HCT116 (cell line): ENCODE results near the gene GDI1.

Source experiments
- CTCF ChIP-seq, 3 experiments: fragments of 200-600 bp in 1 of 3; sonication (generic) in 1 of 3; IDR thresholded peaks in 2 of 3; conservative IDR thresholded peaks in 1 of 3; 2 replicates each; pipeline ENCODE4 v1.5.1; 2012 to 2017; ENCODE audit warnings: low read depth in 2 of 3, low read length in 2 of 3, antibody characterized with exemption in 1 of 3, borderline replicate concordance in 1 of 3, control low read depth in 1 of 3, mild to moderate bottlenecking in 1 of 3, mixed read lengths in 1 of 3, mixed run types in 1 of 3, moderate library complexity in 1 of 3; ENCODE audit not compliant: insufficient read depth in 1 of 3
- EZH2 ChIP-seq: fragments of 200-600 bp; sonication (generic); IDR thresholded peaks from 2 replicates; pipeline ENCODE4 v1.6.1; 2017; ENCODE audit warnings: antibody characterized with exemption, mixed run types
- MAX ChIP-seq: IDR thresholded peaks from 2 replicates; pipeline ENCODE4 v1.6.1; 2012
- POLR2A ChIP-seq: IDR thresholded peaks from 2 replicates; pipeline ENCODE4 v1.7.0; 2011; ENCODE audit warnings: borderline replicate concordance; ENCODE audit not compliant: insufficient read depth, insufficient read length; ENCODE audit errors: extremely low read depth
- POLR2AphosphoS5 ChIP-seq: IDR thresholded peaks from 2 replicates; pipeline ENCODE4 v1.6.1; 2011; ENCODE audit warnings: mild to moderate bottlenecking, low read depth, low read length, moderate library complexity
- RAD21 ChIP-seq: IDR thresholded peaks from 2 replicates; pipeline ENCODE4 v1.6.1; 2012; ENCODE audit warnings: low read depth, mild to moderate bottlenecking
- SIN3A ChIP-seq: IDR thresholded peaks from 2 replicates; pipeline ENCODE4 v1.6.1; 2012; ENCODE audit warnings: low read depth
- TCF7L2 ChIP-seq: IDR thresholded peaks from 2 replicates; pipeline ENCODE4 v1.7.0; 2011; ENCODE audit warnings: borderline replicate concordance, inconsistent platforms; ENCODE audit not compliant: insufficient read depth, insufficient read length; ENCODE audit errors: extremely low read depth
- ZBTB33 ChIP-seq: IDR thresholded peaks from 2 replicates; pipeline ENCODE4 v1.6.1; 2011; ENCODE audit warnings: mild to moderate bottlenecking, low read length, moderate library complexity; ENCODE audit not compliant: insufficient replicate concordance; ENCODE audit errors: extremely low read depth
- ZFX ChIP-seq: fragments of 450-650 bp; IDR thresholded peaks from 2 replicates; pipeline ENCODE4 v1.6.1; 2017
- TF ChIP-seq, protein P1 (sequence below): IDR thresholded peaks from 2 replicates; pipeline ENCODE4 v1.6.1; 2012; ENCODE audit warnings: low read depth

DNA sequence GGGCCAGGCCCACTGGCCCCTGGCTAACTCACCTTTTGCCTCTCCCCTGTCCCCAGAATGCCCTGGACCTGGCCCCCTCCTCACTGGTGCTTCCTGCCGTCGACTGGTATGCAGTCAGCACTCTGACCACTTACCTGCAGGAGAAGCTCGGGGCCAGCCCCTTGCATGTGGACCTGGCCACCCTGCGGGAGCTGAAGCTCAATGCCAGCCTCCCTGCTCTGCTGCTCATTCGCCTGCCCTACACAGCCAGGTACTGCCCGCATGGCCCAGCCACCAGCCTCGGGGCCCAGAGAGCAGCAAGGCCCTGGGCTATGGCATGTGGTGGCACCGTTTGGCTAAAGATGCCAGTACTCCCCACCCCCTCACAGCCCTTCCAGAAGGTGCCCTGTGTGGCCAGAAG is 4.7 kb upstream of the GDI1 start:
- TF ChIP-seq POLR2A (no peak), EZH2 (no peak), MAX (no peak), ZBTB33 (no peak), CTCF (IDR thresholded peaks at IDR 0.05 in 2 of 3, conservative IDR thresholded peaks at IDR 0.05 in 1 of 3; ENCODE audit: borderline replicate concordance in 1 of 3, insufficient read depth in 1 of 3, low read depth in 2 of 3, low read length in 2 of 3) (no peak), POLR2AphosphoS5 (no peak), ZFX (no peak), SIN3A (no peak), TCF7L2 (no peak), RAD21 (no peak)
- TF ChIP-seq, protein P1, sequence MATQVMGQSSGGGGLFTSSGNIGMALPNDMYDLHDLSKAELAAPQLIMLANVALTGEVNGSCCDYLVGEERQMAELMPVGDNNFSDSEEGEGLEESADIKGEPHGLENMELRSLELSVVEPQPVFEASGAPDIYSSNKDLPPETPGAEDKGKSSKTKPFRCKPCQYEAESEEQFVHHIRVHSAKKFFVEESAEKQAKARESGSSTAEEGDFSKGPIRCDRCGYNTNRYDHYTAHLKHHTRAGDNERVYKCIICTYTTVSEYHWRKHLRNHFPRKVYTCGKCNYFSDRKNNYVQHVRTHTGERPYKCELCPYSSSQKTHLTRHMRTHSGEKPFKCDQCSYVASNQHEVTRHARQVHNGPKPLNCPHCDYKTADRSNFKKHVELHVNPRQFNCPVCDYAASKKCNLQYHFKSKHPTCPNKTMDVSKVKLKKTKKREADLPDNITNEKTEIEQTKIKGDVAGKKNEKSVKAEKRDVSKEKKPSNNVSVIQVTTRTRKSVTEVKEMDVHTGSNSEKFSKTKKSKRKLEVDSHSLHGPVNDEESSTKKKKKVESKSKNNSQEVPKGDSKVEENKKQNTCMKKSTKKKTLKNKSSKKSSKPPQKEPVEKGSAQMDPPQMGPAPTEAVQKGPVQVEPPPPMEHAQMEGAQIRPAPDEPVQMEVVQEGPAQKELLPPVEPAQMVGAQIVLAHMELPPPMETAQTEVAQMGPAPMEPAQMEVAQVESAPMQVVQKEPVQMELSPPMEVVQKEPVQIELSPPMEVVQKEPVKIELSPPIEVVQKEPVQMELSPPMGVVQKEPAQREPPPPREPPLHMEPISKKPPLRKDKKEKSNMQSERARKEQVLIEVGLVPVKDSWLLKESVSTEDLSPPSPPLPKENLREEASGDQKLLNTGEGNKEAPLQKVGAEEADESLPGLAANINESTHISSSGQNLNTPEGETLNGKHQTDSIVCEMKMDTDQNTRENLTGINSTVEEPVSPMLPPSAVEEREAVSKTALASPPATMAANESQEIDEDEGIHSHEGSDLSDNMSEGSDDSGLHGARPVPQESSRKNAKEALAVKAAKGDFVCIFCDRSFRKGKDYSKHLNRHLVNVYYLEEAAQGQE, result no peak
